ENCODE data around the gene DLG2.

The DLG2 gene

GRCh38 chr11:84419616-84420015, 1207.5 kb downstream of the DLG2 start:
- DNase-seq (ENCODE audit: low read depth, low spot score): no peak
- in situ Hi-C loops (cut with HindIII; ENCODE audit: low sequenced_read_pairs): no loop called here
- H3K4me3 ChIP-seq (ENCODE audit: low read depth, low read length): no peak overlapping the region
- no peak for TF ChIP-seq CTCF (IDR thresholded peaks at IDR 0.05; ENCODE audit: low read depth, low read length)

- in situ Hi-C loops (cut with HindIII; ENCODE audit: low sequenced_read_pairs): no loop called here
- no peak for TF ChIP-seq CTCF (IDR thresholded peaks at IDR 0.05; ENCODE audit: low read depth, low read length)
- no peak overlapping the region for H3K4me3 ChIP-seq (ENCODE audit: low read depth, low read length)
- no peak for DNase-seq (ENCODE audit: low read depth, low spot score)
These were observed 1212.2 kb downstream of the DLG2 start for GRCh38 chr11:84414920-84415319.

GRCh38 chr11:84413549-84413948, 1213.6 kb downstream of the DLG2 start:
- TF ChIP-seq CTCF (IDR thresholded peaks at IDR 0.05; ENCODE audit: low read depth, low read length): no peak
- DNase-seq (ENCODE audit: low read depth, low spot score): no peak
- no peak overlapping the region for H3K4me3 ChIP-seq (ENCODE audit: low read depth, low read length)
- in situ Hi-C loops (cut with HindIII; ENCODE audit: low sequenced_read_pairs): no loop called here

GRCh38 chr11:84412862-84413261, 1214.3 kb downstream of the DLG2 start:
- no peak for DNase-seq (ENCODE audit: low read depth, low spot score)

GRCh38 chr11:84408946-84409411, 1218.2 kb downstream of the DLG2 start:
- DNase-seq (ENCODE audit: low read depth, low spot score): peak; percentile 17
- no peak overlapping the region for H3K4me3 ChIP-seq (ENCODE audit: low read depth, low read length)
- in situ Hi-C loops (cut with HindIII; ENCODE audit: low sequenced_read_pairs): no loop called here
- TF ChIP-seq CTCF (IDR thresholded peaks at IDR 0.05; ENCODE audit: low read depth, low read length): no peak

More at GRCh38 chr11:84412862-84413261, 1214.3 kb downstream of the DLG2 start:
- H3K4me3 ChIP-seq (ENCODE audit: low read depth, low read length): no peak overlapping the region
- no peak for TF ChIP-seq CTCF (IDR thresholded peaks at IDR 0.05; ENCODE audit: low read depth, low read length)
- in situ Hi-C loops (cut with HindIII; ENCODE audit: low sequenced_read_pairs): no loop called here

GRCh38 chr11:84407091-84407490, 1220.1 kb downstream of the DLG2 start:
- no peak for TF ChIP-seq CTCF (IDR thresholded peaks at IDR 0.05; ENCODE audit: low read depth, low read length)
- in situ Hi-C loops (cut with HindIII; ENCODE audit: low sequenced_read_pairs): no loop called here
- H3K4me3 ChIP-seq (ENCODE audit: low read depth, low read length): no peak overlapping the region
- DNase-seq (ENCODE audit: low read depth, low spot score): no peak

Measured in astrocyte of the spinal cord (primary cell).